HG02798 (cell line): ENCODE measurements around the gene GATA2.
A peak's percentile ranks its signal among the peaks of the same experiment; 100 is the strongest.

Source experiments
- ATAC-seq: cut with Tn5 transposase; IDR thresholded peaks from one replicate; pipeline ENCODE4 v1.9.1; 2021; ENCODE audit warnings: mild to moderate bottlenecking; ENCODE audit not compliant: unreplicated experiment, poor library complexity

The GATA2 gene

DNA sequence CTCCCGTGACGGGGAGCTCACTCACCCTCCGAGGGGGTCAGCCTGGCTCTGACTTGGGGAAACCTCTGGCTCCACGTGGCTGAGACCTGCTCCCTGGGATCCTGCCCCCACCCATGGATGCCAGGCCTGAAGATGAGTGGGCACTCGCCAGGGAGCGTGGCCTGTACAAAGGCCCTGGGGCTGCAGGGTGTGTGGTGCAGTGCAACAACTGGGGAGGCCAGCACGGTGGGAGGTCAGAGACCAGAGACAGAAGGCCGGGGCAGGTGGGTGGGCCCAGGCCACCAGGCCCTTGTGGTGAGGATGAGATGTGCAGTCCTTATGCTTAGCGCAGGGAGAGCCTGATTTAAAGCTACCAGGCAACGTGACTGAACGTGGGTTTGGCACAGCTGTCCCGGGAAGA lies 31.3 kb downstream of the GATA2 start:
- ATAC-seq = no peak

DNA sequence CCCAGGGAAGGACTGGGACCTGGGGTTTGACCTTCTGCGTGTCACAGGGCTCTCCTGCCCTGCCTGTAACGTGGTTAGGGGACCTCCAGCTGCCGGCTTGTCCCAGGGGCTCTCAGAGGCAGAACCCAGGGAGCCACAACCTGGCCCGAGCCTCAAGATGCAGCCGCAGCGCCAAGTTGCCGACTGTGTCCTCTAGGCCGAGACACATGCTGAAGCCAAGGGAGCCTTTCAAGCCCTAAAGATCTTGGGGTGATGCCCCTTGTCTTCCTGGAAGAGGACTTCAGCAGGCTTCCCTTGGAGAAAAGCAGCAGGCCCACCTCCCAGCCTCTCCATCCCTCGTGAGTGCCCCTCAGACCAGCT lies 33.6 kb downstream of the GATA2 start:
- no peak for ATAC-seq

DNA sequence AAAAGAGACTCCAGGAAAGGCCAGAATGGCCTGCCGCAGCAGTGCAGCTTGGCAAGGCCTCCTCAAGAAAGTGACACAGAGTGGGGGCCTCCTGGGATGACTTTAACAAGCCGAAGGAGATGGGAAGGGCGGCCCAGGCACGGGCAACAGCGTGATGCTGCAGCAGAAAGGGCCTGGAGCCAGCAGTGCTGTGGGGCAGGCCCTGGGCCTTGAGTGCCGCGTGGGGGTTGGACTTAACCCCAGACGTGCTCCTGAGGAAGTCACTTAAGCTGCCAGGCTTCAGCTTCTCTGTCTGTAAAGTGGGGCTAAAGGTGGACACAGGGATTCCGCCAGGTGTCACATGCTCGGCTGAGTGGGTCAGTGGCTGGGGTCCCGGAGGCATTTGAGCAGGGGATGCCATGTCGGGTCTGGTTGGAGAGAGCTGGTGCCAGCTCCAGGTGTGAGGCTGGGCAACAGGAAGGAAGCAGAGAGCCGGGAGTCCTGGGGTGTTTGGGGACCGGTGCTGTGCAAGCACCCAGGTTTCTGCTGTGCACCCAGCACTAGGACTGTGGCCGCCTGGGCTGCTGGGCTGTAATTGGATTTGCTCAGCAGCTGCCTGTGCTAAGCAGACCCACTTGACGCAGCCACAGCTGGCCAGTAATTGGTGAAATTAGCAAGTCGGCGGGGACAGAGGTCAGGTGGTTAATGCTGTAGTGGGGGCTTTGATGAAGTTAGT lies 34.1 kb downstream of the GATA2 start:
- no peak for ATAC-seq

DNA sequence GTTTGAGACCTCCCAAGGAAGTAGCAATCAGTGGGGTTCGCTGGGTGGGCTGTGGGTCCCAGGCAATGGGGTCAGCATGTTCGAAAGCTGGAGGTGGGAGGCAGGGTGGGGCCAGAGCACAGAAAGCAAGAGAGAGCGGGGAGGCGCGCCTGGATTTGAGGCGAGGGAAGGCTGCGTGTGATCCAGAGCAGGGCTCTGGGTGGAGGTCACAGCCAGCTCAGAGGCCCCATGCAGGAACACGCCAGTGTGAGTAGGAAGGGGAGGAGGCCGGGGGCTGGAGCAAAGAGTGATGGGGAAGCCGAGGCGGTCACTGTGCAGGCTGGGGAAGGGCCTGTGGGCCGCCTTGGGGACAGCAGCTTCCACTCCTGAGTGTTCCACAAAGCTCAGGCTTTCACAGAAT lies 35.1 kb downstream of the GATA2 start:
- ATAC-seq = no peak

DNA sequence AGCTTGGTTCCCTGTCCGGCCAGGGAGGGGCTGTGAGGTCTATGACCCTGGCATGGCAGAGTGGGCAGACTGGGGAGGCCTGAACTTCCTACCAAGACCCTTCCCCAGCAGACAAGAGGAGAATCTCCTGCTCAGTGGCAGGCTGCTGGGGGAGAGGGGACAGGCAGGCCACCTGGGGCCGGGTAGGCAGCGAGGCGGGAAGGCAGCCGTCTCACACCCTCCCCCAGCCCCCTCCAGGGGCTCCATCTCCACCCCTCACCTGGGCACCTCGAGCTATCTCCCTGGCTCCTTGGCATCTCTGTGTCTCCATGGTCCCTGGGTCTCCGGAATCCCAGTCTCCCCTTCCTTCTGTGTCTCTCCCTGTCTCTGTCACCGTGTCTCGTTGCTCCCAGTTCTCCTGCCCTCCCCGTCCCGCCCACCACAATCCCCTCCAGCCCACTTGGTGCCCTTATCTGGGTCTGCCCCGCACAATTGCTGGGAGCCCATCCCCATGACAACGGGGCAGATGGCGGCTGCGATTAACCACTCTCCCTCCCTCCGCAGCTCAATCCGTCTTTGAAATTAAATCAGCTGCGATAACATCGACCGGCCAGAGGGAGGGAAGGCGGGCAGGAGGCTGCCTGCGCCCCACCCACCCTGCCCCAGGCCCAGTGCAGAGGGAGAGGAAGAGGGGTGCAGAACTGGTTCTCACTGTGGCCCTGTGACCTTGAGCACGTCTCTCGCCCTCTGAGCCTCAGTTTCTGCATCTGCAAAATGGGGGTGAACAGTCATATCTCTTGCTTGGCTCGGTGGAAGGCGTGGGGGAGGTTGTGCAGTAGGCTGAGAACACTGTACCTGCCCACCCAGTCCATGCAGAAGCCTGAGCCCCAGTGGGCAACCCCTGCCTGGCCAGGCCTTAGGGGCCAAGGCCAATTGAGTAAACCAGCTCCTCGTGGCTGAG lies 36.0 kb downstream of the GATA2 start:
- ATAC-seq = no peak

DNA sequence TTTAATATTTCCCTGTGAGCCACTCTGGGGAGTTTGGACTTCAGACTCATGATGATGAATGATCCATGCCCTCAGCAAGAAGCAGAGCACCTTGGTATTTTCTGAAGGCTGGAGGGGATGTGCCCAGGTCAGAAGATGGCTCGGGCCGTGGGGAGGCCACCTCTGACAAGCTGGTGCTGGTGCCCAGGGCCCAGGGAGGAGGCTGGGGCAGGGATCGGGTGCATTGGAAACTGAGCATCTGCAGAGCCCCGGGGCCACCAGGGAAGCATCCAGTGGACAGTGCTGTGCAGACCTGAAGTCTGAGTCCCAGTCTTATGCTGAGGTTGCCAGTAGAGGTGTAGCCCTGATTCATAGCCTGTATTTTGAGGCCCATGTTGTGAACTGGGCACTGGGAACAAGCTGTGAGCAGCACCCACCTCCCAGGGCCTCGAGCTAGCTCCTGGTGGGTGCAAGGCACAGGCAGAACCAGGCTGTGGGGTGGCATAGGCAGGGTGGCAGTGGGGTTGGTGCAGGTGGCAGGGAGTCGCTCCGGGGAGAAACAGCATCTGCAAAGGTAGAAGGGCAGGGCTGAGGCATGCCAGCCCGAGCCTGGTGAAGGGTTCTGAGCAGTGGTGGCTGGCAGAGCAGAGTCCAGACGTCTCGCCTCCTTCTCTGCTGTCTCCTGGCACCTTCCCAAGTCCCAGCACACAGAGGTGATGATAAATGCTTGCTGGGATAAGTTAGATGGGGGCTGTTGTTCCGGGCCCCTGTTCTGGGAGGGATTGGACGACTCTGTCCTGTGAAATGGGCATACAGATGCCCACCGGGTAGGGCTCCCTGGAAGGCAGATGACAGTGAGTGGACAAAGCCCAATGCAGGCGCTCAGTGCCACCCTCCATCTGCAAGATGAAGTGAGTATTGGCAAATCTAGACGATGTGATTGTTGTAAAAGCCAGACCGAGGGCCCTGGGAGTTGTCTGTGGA lies 36.9 kb downstream of the GATA2 start:
- no peak for ATAC-seq

DNA sequence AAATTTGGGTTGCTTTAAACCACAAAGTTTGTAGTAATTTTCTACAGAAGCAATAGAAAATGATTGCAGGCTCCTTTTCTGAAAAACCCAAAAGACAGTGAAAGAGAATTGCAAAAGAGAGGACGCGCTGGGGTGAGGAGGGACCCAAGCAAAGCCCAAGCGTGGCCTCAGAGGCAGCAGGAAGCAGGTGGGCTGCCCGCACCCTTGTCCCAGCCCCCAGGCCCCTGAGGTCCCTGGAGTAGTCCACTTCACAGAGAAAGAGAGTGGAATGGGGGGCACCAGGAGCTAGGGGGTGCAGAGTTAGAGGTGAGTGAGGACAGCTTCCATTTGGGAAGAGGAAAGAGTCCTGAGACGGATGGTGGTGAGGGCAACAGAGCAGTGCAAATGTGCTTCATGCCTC lies 37.9 kb downstream of the GATA2 start:
- ATAC-seq = no peak

DNA sequence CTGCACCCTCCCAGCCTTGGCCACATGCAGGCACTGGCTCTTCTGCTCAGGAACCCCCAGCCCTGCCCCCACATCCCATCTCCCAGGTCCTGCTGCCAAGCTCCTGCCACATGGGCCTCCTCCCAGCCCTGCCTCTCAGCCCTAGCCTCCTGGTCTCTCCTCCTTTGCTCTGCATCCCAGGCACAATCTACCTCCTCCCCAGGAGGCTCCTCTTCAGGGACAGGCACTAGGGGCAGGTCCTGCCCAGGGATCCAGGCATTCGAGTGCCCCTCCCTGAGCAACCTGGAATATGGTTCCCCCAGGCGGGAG lies 38.7 kb downstream of the GATA2 start:
- no peak for ATAC-seq

DNA sequence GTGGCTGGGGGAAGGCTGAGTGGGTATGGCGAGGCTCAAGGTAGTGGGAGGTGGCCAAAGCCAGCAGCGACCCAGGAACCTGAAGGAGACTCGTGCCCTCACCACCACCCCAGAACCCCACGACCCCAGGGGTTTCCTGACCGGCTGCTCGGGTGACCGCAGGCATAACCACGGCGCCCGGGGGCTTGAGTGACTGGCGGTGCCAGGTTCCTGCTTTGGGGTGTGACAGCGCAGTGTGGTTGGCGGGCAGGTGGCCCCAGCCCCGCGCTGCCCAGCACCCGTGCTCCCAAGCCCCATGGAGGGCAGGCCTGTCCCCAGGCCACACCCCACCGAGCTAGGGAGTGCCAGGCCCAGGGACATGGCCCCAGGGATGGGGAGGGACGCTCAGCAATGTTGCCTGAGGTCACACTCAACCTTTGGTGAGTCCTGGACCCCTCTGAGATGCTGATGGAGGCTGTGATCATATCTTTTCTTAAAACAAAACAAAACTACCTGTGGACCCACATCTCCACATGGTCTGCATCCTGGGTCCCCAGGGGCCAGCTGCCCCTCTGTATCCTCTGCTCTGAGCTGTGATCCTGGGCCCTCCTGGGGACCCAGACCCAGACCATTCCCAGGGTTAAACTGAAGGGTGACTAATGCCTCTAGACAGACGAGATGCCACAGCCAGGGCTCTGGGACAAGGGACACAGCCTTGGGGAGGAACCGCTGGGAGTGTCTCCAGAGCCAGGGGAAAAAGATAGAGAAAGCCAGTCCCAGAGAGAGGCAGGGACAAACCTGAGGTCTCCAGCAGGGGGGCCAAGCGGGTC lies 39.3 kb downstream of the GATA2 start:
- ATAC-seq = no peak

DNA sequence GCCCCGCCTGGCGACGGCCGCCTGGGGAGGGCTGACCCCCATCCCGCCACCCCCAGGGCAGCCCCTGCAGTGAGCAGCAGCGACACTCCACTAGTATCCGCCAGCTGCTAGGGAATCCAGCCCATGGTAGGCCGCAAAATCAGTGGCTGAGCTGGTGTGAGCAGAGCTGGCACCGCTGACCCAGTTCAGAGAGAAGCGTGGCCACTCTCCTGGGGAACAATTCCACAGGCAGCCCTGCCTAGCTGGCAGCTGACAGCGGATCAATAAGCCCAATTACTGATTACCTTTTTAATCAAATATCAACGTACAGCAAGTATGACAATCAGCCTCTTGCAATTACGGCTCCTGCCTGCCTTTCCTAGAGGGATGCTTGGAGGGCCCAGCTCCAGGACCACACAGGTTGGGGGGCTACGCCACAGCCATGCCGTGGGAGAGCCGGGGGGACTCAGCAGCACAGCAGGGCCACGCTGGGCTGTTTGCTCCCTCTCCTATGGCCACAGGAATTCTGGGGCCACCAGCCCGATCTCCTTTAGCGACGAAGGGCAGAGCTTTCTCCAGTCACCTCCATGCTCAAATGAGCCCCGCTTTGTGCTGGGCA lies 40.2 kb downstream of the GATA2 start:
- no peak for ATAC-seq

DNA sequence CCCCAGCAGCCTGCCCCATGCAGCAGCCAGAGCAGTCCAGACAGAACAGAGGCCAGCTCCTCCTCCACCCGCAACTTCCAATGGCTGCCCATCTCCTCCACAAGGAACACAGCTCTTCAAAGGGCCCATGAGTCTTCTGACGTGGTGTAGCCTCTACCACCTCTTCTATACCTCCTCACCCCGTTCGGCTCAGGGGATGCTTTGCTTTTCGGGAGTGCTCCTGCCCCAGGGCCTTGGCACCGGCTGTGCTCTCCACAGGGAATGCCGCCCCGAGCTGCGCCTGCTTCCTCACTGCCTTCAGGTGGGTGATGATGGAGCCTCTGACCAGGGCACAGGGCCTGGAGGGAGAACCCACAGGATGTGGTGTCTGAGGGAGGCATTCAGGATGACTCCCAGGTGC lies 40.9 kb downstream of the GATA2 start:
- no peak for ATAC-seq

DNA sequence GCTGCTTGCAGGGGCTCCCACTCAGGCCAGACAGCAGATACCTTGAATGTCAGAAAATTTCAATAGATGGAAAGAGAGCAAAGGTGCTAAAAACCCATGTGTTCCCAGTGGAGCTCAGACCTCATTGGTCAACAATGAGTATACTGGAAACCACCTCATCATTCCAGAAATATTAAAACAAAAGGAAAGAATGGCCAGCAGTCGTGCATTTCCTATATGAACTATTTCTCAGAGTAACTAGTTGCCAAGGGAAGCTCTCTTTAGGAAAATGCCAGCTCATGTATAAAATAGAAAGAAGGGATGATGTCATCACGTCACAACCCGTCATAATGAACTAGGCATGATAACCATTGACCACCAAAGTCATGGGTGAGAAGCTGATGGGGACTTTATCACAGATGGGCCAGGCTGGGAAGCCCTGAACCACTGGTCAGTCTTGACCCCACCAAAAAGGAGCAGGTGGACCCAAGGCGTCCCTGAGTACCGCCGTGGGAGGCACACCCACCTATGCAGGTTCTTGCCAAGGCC lies 43.8 kb downstream of the GATA2 start:
- no peak for ATAC-seq

DNA sequence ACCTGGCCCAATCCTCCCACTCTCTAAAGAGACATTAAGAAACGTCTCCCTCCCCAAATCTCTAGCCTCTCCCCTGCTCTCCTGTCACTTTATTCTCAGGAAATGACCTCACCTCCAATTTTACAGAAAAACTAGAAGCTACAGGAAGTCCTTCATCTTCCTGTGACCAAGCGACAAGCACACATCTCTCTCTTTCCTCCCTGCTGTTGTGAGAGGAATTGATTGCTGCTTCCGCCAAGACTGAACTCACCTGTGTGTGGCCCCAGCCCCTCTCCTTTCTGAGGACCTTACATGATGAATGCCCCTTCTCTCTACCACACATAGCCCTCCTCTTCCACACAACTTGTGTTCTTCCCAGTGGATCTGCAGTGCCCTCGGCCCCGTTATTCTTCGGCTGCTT lies 44.5 kb downstream of the GATA2 start:
- no peak for ATAC-seq

DNA sequence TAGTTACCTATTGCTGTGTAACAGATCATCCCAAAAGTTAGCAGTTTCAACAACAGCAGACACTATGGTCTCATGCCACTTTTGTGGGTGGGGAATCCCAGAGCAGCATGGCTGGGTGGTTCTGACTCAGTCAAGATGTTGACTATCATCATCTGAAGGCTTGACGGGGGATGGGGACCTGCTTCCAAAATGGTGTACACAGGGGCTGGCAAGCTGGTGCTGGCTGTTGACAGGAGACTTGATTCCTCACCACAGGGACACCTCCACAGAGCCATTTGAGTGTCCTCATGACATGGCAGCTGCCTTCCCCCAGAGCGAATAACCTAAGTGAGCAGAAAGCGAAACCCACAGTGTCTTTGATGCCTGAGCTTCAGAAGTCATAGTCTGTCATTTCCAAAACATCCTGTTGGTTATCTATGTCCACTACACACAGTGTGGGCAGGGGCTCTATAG lies 45.4 kb downstream of the GATA2 start:
- ATAC-seq = peak; percentile 68

DNA sequence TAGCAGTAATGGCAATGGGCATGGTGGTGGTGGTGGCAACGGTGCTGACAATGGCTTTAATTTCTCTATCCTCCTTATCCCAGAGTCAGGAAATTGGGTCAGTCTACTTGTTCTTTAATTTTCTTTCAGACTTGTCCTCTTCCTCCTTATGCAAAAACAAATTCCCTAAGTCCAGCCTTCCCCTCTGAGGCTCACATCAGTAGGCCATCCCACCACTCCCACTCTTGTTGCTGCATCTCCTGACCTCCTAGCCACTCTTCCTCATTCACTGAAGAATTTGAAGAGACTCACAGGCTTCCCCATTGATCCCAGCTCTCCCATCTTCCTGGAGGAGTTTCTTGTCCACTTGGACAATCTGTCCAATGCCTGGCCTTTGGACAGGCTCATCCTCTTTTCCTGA lies 46.2 kb downstream of the GATA2 start:
- no peak for ATAC-seq

DNA sequence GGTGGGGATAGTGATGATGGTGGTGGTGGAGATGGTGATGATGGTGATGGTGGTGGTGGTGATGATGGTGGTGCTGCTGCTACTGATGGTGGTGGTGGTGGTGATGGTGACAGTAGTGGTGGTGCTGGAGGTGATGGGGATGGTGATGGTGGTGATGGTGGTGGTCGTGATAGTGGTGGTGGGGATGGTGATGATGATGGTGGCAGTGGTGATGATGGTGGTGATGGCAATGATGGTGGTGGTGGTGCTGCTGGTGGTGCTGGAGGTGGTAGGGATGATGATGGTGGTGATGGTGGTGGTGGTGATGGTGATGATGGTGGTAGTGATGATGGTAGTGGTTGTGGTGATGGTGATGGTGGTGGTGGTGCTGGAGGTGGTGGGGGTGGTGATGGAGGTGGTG lies 47.6 kb downstream of the GATA2 start:
- no peak for ATAC-seq

DNA sequence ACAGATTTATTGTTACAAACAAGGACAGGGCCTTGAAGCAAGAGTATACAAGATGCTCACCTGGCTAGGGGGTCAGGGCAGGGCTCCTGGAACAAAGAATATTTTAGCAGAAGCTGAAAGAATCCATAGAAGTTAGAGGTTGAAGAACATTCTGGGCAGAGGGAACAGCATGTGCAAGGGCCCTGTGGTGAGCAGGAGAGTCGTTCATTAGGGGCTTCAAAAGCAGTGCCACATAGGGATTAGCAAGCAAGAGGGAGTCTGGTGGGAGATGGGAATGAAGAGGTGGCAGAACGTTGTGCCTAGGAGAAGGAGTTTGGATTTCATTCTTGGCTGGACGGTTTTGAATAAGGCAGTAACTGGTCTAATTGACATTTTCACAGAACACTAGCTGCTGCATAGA lies 49.2 kb downstream of the GATA2 start:
- no peak for ATAC-seq

DNA sequence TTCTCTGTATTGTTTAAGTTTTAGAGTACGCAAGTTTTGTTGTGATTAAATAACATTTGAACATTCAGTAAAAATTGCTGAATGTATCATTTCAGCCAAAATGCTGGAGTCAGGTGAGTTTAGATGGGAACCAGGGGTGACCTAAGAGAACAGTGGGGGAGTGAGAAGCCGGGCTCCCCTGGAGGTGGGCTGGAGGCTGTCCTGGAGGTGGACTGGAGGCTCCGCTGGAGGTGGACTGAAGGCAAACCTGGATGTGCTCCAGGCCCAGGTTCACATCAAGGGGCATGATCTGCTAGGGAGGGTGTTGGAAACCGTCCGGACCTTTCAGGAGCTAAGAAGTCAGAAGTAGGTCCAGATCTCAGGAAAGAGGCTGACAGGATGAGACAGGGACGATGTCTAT lies 50.1 kb downstream of the GATA2 start:
- ATAC-seq = no peak

DNA sequence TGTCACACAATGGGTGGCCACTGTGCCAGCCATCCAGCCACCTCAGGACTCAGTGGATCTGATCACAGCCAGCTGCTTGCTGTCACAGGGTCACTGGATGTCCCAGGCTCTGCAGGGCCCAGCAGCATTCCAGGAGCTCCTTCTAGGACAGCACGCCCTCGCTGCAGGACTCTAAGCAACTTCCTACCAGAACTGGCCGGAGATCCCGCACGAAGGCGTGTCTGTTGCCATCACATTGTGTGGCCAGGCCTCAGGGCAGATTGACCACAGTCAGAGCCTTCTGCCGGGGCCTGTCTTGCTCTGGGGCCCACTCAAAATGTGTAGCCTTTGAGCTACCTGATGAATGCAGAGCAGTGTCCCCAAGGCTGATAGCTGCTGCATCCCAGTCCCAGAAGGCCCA lies 50.9 kb downstream of the GATA2 start:
- ATAC-seq = no peak
